Measurements from ENCODE around the gene WDFY3.
"Not testable (repeated sequence)": the region's sequence is repeated elsewhere in the genome, so short reads cannot be mapped to it uniquely, and the experiment has no call there.

The WDFY3 gene

GRCh38 chr4:84814094-84814750, 152.3 kb downstream of the WDFY3 start:
- no peak overlapping the region for H2AFZ ChIP-seq (ENCODE audit: low read depth, low read length)
- peaks cover 39% of the 10 kb centered on the region for H3K36me3 ChIP-seq (ENCODE audit: insufficient read depth, low read length)
- H3K9me3 ChIP-seq (ENCODE audit: low read length): no peaks in the 10 kb centered on the region
- no peaks in the 10 kb centered on the region for H3K4me1 ChIP-seq (ENCODE audit: insufficient read depth, low read length)
- no peak overlapping the region for H3K4me3 ChIP-seq (ENCODE audit: low read length)
- no peaks in the 10 kb centered on the region for H3K27me3 ChIP-seq (ENCODE audit: insufficient read depth, low read length)

GRCh38 chr4:84809946-84810345, 156.5 kb downstream of the WDFY3 start:
- Histone ChIP-seq H3K36me3 (ENCODE audit: insufficient read depth, low read length) (peaks cover 37% of the 10 kb centered on the region), H3K4me3 (ENCODE audit: low read length) (no peak overlapping the region), H3K4me1 (ENCODE audit: insufficient read depth, low read length) (no peaks in the 10 kb centered on the region), H2AFZ (ENCODE audit: low read depth, low read length) (no peak overlapping the region), H3K9me3 (ENCODE audit: low read length) (no peaks in the 10 kb centered on the region), H3K27me3 (ENCODE audit: insufficient read depth, low read length) (no peaks in the 10 kb centered on the region)

GRCh38 chr4:84808332-84808731, 158.2 kb downstream of the WDFY3 start:
- Histone ChIP-seq H3K4me3 (ENCODE audit: low read length) (no peak overlapping the region), H3K4me1 (ENCODE audit: insufficient read depth, low read length) (no peaks in the 10 kb centered on the region), H2AFZ (ENCODE audit: low read depth, low read length) (no peak overlapping the region), H3K27me3 (ENCODE audit: insufficient read depth, low read length) (no peaks in the 10 kb centered on the region), H3K9me3 (ENCODE audit: low read length) (no peaks in the 10 kb centered on the region), H3K36me3 (ENCODE audit: insufficient read depth, low read length) (peaks cover 33% of the 10 kb centered on the region)

- not testable (repeated sequence) for H2AFZ ChIP-seq (ENCODE audit: low read depth, low read length); H3K9me3 ChIP-seq (ENCODE audit: low read length); H3K4me3 ChIP-seq (ENCODE audit: low read length); H3K27me3 ChIP-seq (ENCODE audit: insufficient read depth, low read length); H3K4me1 ChIP-seq (ENCODE audit: insufficient read depth, low read length)
- peaks cover 46% of the 10 kb centered on the region for H3K36me3 ChIP-seq (ENCODE audit: insufficient read depth, low read length)
Measured at GRCh38 chr4:84806541-84806940, 159.9 kb downstream of the WDFY3 start.

GRCh38 chr4:84804136-84804535, 162.4 kb downstream of the WDFY3 start:
- no peaks in the 10 kb centered on the region for H3K9me3 ChIP-seq (ENCODE audit: low read length)
- H3K4me1 ChIP-seq (ENCODE audit: insufficient read depth, low read length): no peaks in the 10 kb centered on the region
- peaks cover 53% of the 10 kb centered on the region for H3K36me3 ChIP-seq (ENCODE audit: insufficient read depth, low read length)
- no peak overlapping the region for H2AFZ ChIP-seq (ENCODE audit: low read depth, low read length)
- no peak overlapping the region for H3K4me3 ChIP-seq (ENCODE audit: low read length)
- no peaks in the 10 kb centered on the region for H3K27me3 ChIP-seq (ENCODE audit: insufficient read depth, low read length)

- Histone ChIP-seq H3K4me1 (ENCODE audit: insufficient read depth, low read length) (no peaks in the 10 kb centered on the region), H2AFZ (ENCODE audit: low read depth, low read length) (no peak overlapping the region), H3K4me3 (ENCODE audit: low read length) (no peak overlapping the region), H3K36me3 (ENCODE audit: insufficient read depth, low read length) (peaks cover 51% of the 10 kb centered on the region), H3K9me3 (ENCODE audit: low read length) (no peaks in the 10 kb centered on the region), H3K27me3 (ENCODE audit: insufficient read depth, low read length) (no peaks in the 10 kb centered on the region)
Measured at GRCh38 chr4:84803720-84804119, 162.8 kb downstream of the WDFY3 start.

GRCh38 chr4:84803116-84803515, 163.4 kb downstream of the WDFY3 start:
- H3K4me1 ChIP-seq (ENCODE audit: insufficient read depth, low read length): no peaks in the 10 kb centered on the region
- H2AFZ ChIP-seq (ENCODE audit: low read depth, low read length): no peak overlapping the region
- H3K4me3 ChIP-seq (ENCODE audit: low read length): no peak overlapping the region
- H3K9me3 ChIP-seq (ENCODE audit: low read length): no peaks in the 10 kb centered on the region
- peaks cover 50% of the 10 kb centered on the region for H3K36me3 ChIP-seq (ENCODE audit: insufficient read depth, low read length)
- no peaks in the 10 kb centered on the region for H3K27me3 ChIP-seq (ENCODE audit: insufficient read depth, low read length)

GRCh38 chr4:84800256-84800655, 166.2 kb downstream of the WDFY3 start:
- peaks cover 9% of the 10 kb centered on the region for H3K4me1 ChIP-seq (ENCODE audit: insufficient read depth, low read length)
- H3K36me3 ChIP-seq (ENCODE audit: insufficient read depth, low read length): peaks cover 43% of the 10 kb centered on the region
- H3K4me3 ChIP-seq (ENCODE audit: low read length): no peak overlapping the region

GRCh38 chr4:84799318-84799717, 167.2 kb downstream of the WDFY3 start:
- no peak overlapping the region for H2AFZ ChIP-seq (ENCODE audit: low read depth, low read length)
- H3K27me3 ChIP-seq (ENCODE audit: insufficient read depth, low read length): no peaks in the 10 kb centered on the region
- no peaks in the 10 kb centered on the region for H3K9me3 ChIP-seq (ENCODE audit: low read length)
- peaks cover 9% of the 10 kb centered on the region for H3K4me1 ChIP-seq (ENCODE audit: insufficient read depth, low read length)
- no peak overlapping the region for H3K4me3 ChIP-seq (ENCODE audit: low read length)
- H3K36me3 ChIP-seq (ENCODE audit: insufficient read depth, low read length): peaks cover 45% of the 10 kb centered on the region

More at GRCh38 chr4:84800256-84800655, 166.2 kb downstream of the WDFY3 start:
- H3K27me3 ChIP-seq (ENCODE audit: insufficient read depth, low read length): no peaks in the 10 kb centered on the region
- no peaks in the 10 kb centered on the region for H3K9me3 ChIP-seq (ENCODE audit: low read length)
- H2AFZ ChIP-seq (ENCODE audit: low read depth, low read length): no peak overlapping the region

GRCh38 chr4:84796394-84796793, 170.1 kb downstream of the WDFY3 start:
- Histone ChIP-seq H2AFZ (ENCODE audit: low read depth, low read length) (no peak overlapping the region), H3K9me3 (ENCODE audit: low read length) (no peaks in the 10 kb centered on the region), H3K4me3 (ENCODE audit: low read length) (no peak overlapping the region), H3K4me1 (ENCODE audit: insufficient read depth, low read length) (peaks cover 9% of the 10 kb centered on the region), H3K27me3 (ENCODE audit: insufficient read depth, low read length) (no peaks in the 10 kb centered on the region), H3K36me3 (ENCODE audit: insufficient read depth, low read length) (peaks cover 54% of the 10 kb centered on the region)

GRCh38 chr4:84792366-84793301, 173.9 kb downstream of the WDFY3 start:
- Histone ChIP-seq H3K4me3 (ENCODE audit: low read length) (no peak overlapping the region), H3K36me3 (ENCODE audit: insufficient read depth, low read length) (peaks cover 50% of the 10 kb centered on the region), H3K27me3 (ENCODE audit: insufficient read depth, low read length) (no peaks in the 10 kb centered on the region), H3K4me1 (ENCODE audit: insufficient read depth, low read length) (peaks cover 9% of the 10 kb centered on the region), H3K9me3 (ENCODE audit: low read length) (no peaks in the 10 kb centered on the region), H2AFZ (ENCODE audit: low read depth, low read length) (no peak overlapping the region)

GRCh38 chr4:84790769-84791565, 175.5 kb downstream of the WDFY3 start:
- Histone ChIP-seq H3K36me3 (ENCODE audit: insufficient read depth, low read length) (peaks cover 61% of the 10 kb centered on the region), H3K9me3 (ENCODE audit: low read length) (no peaks in the 10 kb centered on the region), H3K4me1 (ENCODE audit: insufficient read depth, low read length) (peaks cover under 1% of the 10 kb centered on the region), H2AFZ (ENCODE audit: low read depth, low read length) (no peak overlapping the region), H3K27me3 (ENCODE audit: insufficient read depth, low read length) (no peaks in the 10 kb centered on the region), H3K4me3 (ENCODE audit: low read length) (no peak overlapping the region)

- no peaks in the 10 kb centered on the region for H3K4me1 ChIP-seq (ENCODE audit: insufficient read depth, low read length)
- peaks cover 71% of the 10 kb centered on the region for H3K36me3 ChIP-seq (ENCODE audit: insufficient read depth, low read length)
- H3K9me3 ChIP-seq (ENCODE audit: low read length): no peaks in the 10 kb centered on the region
- no peak overlapping the region for H2AFZ ChIP-seq (ENCODE audit: low read depth, low read length)
- H3K27me3 ChIP-seq (ENCODE audit: insufficient read depth, low read length): no peaks in the 10 kb centered on the region
- no peak overlapping the region for H3K4me3 ChIP-seq (ENCODE audit: low read length)
Measured at GRCh38 chr4:84786478-84786877, 180.0 kb downstream of the WDFY3 start.

Data from neuron (in vitro differentiated cells).